HCT116 (cell line): ENCODE results near the gene CTSE. TPM values are rescaled to one million over a fixed set of nuclear protein-coding genes. Genes with fewer than 3 reads are reported as not detected.

ENCODE experiments used
- ATAC-seq: fragments of 200-7000 bp; cut with Tn5 transposase; 2 replicates; pipeline ENCODE4 v1.9.1; 2020; ENCODE audit warnings: mild to moderate bottlenecking, moderate library complexity
- BruUV-seq: library from RNA; stranded (reverse); fragments of 400-500 nt; replicated peaks from 2 replicates; lab custom pipeline; 2021; lab: Mats Ljungman, UMichigan
- CTCF ChIA-PET: fragments of 300-600 bp; sonication (Branson Sonifier 250); formaldehyde crosslinking; loops from one replicate; lab custom pipeline; 2021; ENCODE audit warnings: antibody characterized with exemption; lab: Charles Lee
- POLR2A ChIA-PET: fragments of 300-600, 350-600 bp; sonication (Branson Sonifier 250); formaldehyde crosslinking; loops from one replicate; lab custom pipeline; 2021; ENCODE audit warnings: antibody characterized with exemption; lab: Charles Lee
- RAD21 ChIA-PET, 2 experiments: fragments of 300-600 bp; sonication (Branson Sonifier 250); formaldehyde crosslinking; loops; one replicate each; lab custom pipeline; 2023; ENCODE audit warnings: low total read pairs in 2 of 2; ENCODE audit not compliant: uncharacterized antibody in 2 of 2, unreplicated experiment in 2 of 2, low non-redundant PET in 1 of 2; lab: Charles Lee
- DNase-seq: peaks from one replicate; pipeline ENCODE4 v3.0.0-alpha.2; 2010; ENCODE audit warnings: low read depth, low spot score
- H2AFZ ChIP-seq: fragments of 200-600 bp; shearing (Covaris generic), sonication (generic); 2 replicates; pipeline ENCODE4 v1.6.1; 2017; ENCODE audit warnings: low read depth, mixed run types, mixed read lengths, antibody characterized with exemption, low read length; ENCODE audit not compliant: poor library complexity, severe bottlenecking
- H3K27ac ChIP-seq: 2 replicates; pipeline ENCODE4 v1.5.1; 2012; ENCODE audit warnings: low read depth, low read length
- H3K27me3 ChIP-seq: fragments of 200-600 bp; sonication (generic); 2 replicates; pipeline ENCODE4 v1.6.1; 2016; ENCODE audit warnings: mixed run types, low read length, mixed read lengths; ENCODE audit not compliant: insufficient read depth
- H3K36me3 ChIP-seq, 2 experiments: fragments of 200-500 bp in 1 of 2; fragments of 200-600 bp in 1 of 2; sonication (Bioruptor generic) in 1 of 2; sonication (generic) in 1 of 2; 2 replicates each; pipeline versions ENCODE4 v1.5.1 to v1.6.1; 2014 to 2016; ENCODE audit warnings: low read length in 2 of 2, inconsistent platforms in 1 of 2, mixed read lengths in 1 of 2, mixed run types in 1 of 2; ENCODE audit not compliant: insufficient read depth in 2 of 2, control insufficient read depth in 1 of 2
- H3K4me1 ChIP-seq, 2 experiments: fragments of 200-600 bp in 1 of 2; sonication (generic) in 1 of 2; 2 replicates each; pipeline versions ENCODE4 v1.5.1 to v1.6.1; 2012 to 2017; ENCODE audit warnings: low read length in 2 of 2, inconsistent platforms in 1 of 2, mild to moderate bottlenecking in 1 of 2, mixed read lengths in 1 of 2, mixed run types in 1 of 2, moderate library complexity in 1 of 2; ENCODE audit not compliant: insufficient read depth in 2 of 2, control insufficient read depth in 1 of 2
- H3K4me2 ChIP-seq: fragments of 200-600 bp; sonication (generic); 2 replicates; pipeline ENCODE4 v1.6.1; 2017; ENCODE audit warnings: mixed run types, low read length, mixed read lengths
- H3K4me3 ChIP-seq, 2 experiments: fragments of 200-600 bp in 1 of 2; sonication (generic) in 1 of 2; replicated peaks in 1 of 2; 2 replicates each; pipeline ENCODE4 v1.5.1; 2011 to 2016; ENCODE audit warnings: low read length in 2 of 2, control low read depth in 1 of 2, low read depth in 1 of 2, mild to moderate bottlenecking in 1 of 2, mixed read lengths in 1 of 2, mixed run types in 1 of 2
- H3K79me2 ChIP-seq: fragments of 200-600 bp; sonication (generic); 2 replicates; pipeline ENCODE4 v1.6.1; 2017; ENCODE audit warnings: mild to moderate bottlenecking, mixed run types, low read length, moderate library complexity, mixed read lengths; ENCODE audit not compliant: insufficient read depth
- H3K9ac ChIP-seq: fragments of 200-600 bp; sonication (generic); 2 replicates; pipeline ENCODE4 v1.6.1; 2016; ENCODE audit warnings: low read length, mixed read lengths
- H3K9me2 ChIP-seq: fragments of 200-600 bp; sonication (generic), shearing (Covaris generic); 2 replicates; pipeline ENCODE4 v1.6.1; 2017; ENCODE audit warnings: mixed run types, mild to moderate bottlenecking, moderate library complexity; ENCODE audit not compliant: insufficient read depth
- H3K9me3 ChIP-seq, 2 experiments: fragments of 200-500 bp in 1 of 2; fragments of 200-600 bp in 1 of 2; sonication (Bioruptor generic) in 1 of 2; sonication (generic) in 1 of 2; 2 replicates each; pipeline ENCODE4 v1.6.1; 2014 to 2017; ENCODE audit warnings: low read length in 2 of 2, mixed read lengths in 2 of 2, inconsistent platforms in 1 of 2, low read depth in 1 of 2, mild to moderate bottlenecking in 1 of 2, mixed run types in 1 of 2, moderate library complexity in 1 of 2; ENCODE audit not compliant: control insufficient read depth in 1 of 2, insufficient read depth in 1 of 2
- H4K20me1 ChIP-seq: fragments of 200-600 bp; sonication (generic), shearing (Covaris generic); 2 replicates; pipeline ENCODE4 v1.6.1; 2017; ENCODE audit warnings: mixed run types, mild to moderate bottlenecking, moderate library complexity; ENCODE audit not compliant: insufficient read depth
- CTCF ChIP-seq, 3 experiments: fragments of 200-600 bp in 1 of 3; sonication (generic) in 1 of 3; IDR thresholded peaks in 2 of 3; conservative IDR thresholded peaks in 1 of 3; 2 replicates each; pipeline ENCODE4 v1.5.1; 2012 to 2017; ENCODE audit warnings: low read depth in 2 of 3, low read length in 2 of 3, antibody characterized with exemption in 1 of 3, borderline replicate concordance in 1 of 3, control low read depth in 1 of 3, mild to moderate bottlenecking in 1 of 3, mixed read lengths in 1 of 3, mixed run types in 1 of 3, moderate library complexity in 1 of 3; ENCODE audit not compliant: insufficient read depth in 1 of 3
- ELF1 ChIP-seq: IDR thresholded peaks from 2 replicates; pipeline ENCODE4 v1.6.1; 2012; ENCODE audit warnings: low read depth, borderline replicate concordance
- FOSL1 ChIP-seq: IDR thresholded peaks from 2 replicates; pipeline ENCODE4 v1.6.1; 2012; ENCODE audit warnings: low read depth
- REST ChIP-seq: IDR thresholded peaks from 2 replicates; pipeline ENCODE4 v1.6.1; 2012; ENCODE audit warnings: low read depth
- SRF ChIP-seq: IDR thresholded peaks from 2 replicates; pipeline ENCODE4 v1.6.1; 2012; ENCODE audit warnings: low read depth
- intact Hi-C: fragments of 100-400 bp; cut with micrococcal nuclease; formaldehyde crosslinking; loops from 2 replicates; pipeline ENCODE4 v1.10.0; 2022
- total RNA-seq: library from RNA; stranded (reverse); gene quantifications from one replicate; pipeline ENCODE4 v1.2.1, GENCODE V29; 2021; ENCODE audit not compliant: unreplicated experiment

Gene CTSE
- total RNA-seq, 1 experiment from 2014 or later: 0.12 TPM

GRCh38 chr1:206002160-206002559, 21.5 kb downstream of the CTSE start:
- Histone ChIP-seq H3K4me3 (no peak overlapping the region), H3K27ac (no peak overlapping the region)
- TF ChIP-seq REST (no peak), CTCF (IDR thresholded peaks at IDR 0.05 in 2 of 3, conservative IDR thresholded peaks at IDR 0.05 in 1 of 3; ENCODE audit: borderline replicate concordance in 1 of 3, insufficient read depth in 1 of 3, low read depth in 2 of 3, low read length in 2 of 3) (no peak), FOSL1 (no peak), ELF1 (no peak), SRF (no peak)
- TF ChIP-seq, all 23 proteins: peak for 0
- Histone ChIP-seq H2AFZ (no peak overlapping the region), H3K27me3 (no peaks in the 10 kb centered on the region), H3K36me3 (no peaks in the 10 kb centered on the region), H3K9me2 (no peaks in the 10 kb centered on the region), H3K79me2 (no peaks in the 10 kb centered on the region), H4K20me1 (no peaks in the 10 kb centered on the region), H3K9me3 (no peaks in the 10 kb centered on the region), H3K4me1 (peaks cover 33 to 47% of the 10 kb centered on the region in 2 experiments), H3K4me2 (peak overlapping the region; percentile 78), H3K9ac (no peak overlapping the region)
- peak; percentile 1; the same call in 1 of the 2 replicates for ATAC-seq
- ChIA-PET CTCF (interaction anchor here (1.4 kb wide), 1 partner anchor 28 kb away, joined by 5 read pairs; no protein-coding TSS in a partner anchor), POLR2A (no interaction called here), RAD21 (no interaction called here)
- intact Hi-C loops: no loop called here
- no peak for DNase-seq
- BruUV-seq: no TSS peak
